Thoracic aorta (tissue), 2 donors: ENCODE data around the gene UBE2E2. TPM values are rescaled to one million over a fixed set of nuclear protein-coding genes. Genes with fewer than 3 reads are reported as not detected.

Experiments
- ATAC-seq: fragments of 150-250 bp; one replicate; pipeline ENCODE4 v1.8.0; 2017; ENCODE audit warnings: low read depth; ENCODE audit not compliant: insufficient number of reproducible peaks, low FRiP score
- DNase-seq: peaks from one replicate; pipeline ENCODE4 v3.0.0-alpha.2; 2020; ENCODE audit warnings: low spot score
- H3K27ac ChIP-seq, 2 donors: fragments of 200-600 bp; sonication (generic); 1 replicate in 1 of 2; 2 replicates in 1 of 2; pipeline ENCODE4 v1.5.1; 2016; ENCODE audit warnings: mild to moderate bottlenecking in 2 of 2, moderate library complexity in 2 of 2
- H3K27me3 ChIP-seq: fragments of 200-600 bp; sonication (generic); replicated peaks from 2 replicates; pipeline ENCODE4 v1.6.0; 2016; ENCODE audit warnings: mild to moderate bottlenecking; ENCODE audit not compliant: insufficient read depth
- H3K36me3 ChIP-seq: fragments of 200-600 bp; sonication (generic); one replicate; pipeline ENCODE4 v1.5.1; 2016
- H3K4me1 ChIP-seq, 2 donors: fragments of 200-600 bp; sonication (generic); 1 replicate in 1 of 2; 2 replicates in 1 of 2; pipeline versions ENCODE4 v1.5.1 to v1.6.0; 2016; ENCODE audit warnings: low read depth in 2 of 2, mild to moderate bottlenecking in 1 of 2; ENCODE audit not compliant: control insufficient read depth in 1 of 2
- H3K4me3 ChIP-seq: fragments of 200-600 bp; sonication (generic); 2 replicates; pipeline ENCODE4 v1.5.1; 2016; ENCODE audit warnings: mild to moderate bottlenecking
- H3K9me3 ChIP-seq: fragments of 200-600 bp; sonication (generic); 2 replicates; pipeline ENCODE4 v1.5.1; 2016
- CTCF ChIP-seq: fragments of 200-600 bp; sonication (generic); IDR thresholded peaks from one replicate; pipeline ENCODE4 v1.5.1; 2019; ENCODE audit warnings: antibody characterized with exemption
- total RNA-seq, 2 donors: library from RNA; depleted of rRNA; stranded (reverse); fragments of >200 nt; gene quantifications; one replicate each; pipeline versions ENCODE4 v1.1.0 to v1.2.3, GENCODE V29; 2016

UBE2E2 gene
- 10 to 100 TPM; 30.3 to 44.0 TPM for total RNA-seq

- ATAC-seq (peak; percentile 81), DNase-seq (peak; percentile 13)
- H3K4me1 ChIP-seq, result peaks cover 7 to 15% of the 10 kb centered on the region in 2 donors
- H3K4me3 ChIP-seq, result peak within 1 kb of the TSS; percentile 88
- H3K36me3 ChIP-seq, result no peaks in the 10 kb centered on the region
- no peak for TF ChIP-seq CTCF
- H3K27ac ChIP-seq, result peak within 1 kb of the TSS; percentile 70 to 73
- H3K9me3 ChIP-seq, result no peaks in the 10 kb centered on the region
- no peaks in the 10 kb centered on the region for H3K27me3 ChIP-seq
Observed at GRCh38 chr3:23202921-23203707, at the start of gene UBE2E2. TSS of gene UBE2E2 (plus strand) at chr3:23203327.

GRCh38 chr3:23153436-23153835, 49.7 kb upstream of the UBE2E2 start:
- no peaks in the 10 kb centered on the region for H3K4me1 ChIP-seq
- no peak for TF ChIP-seq CTCF
- no peak overlapping the region for H3K4me3 ChIP-seq
- H3K27me3 ChIP-seq, result no peaks in the 10 kb centered on the region
- DNase-seq, result no peak
- no peaks in the 10 kb centered on the region for H3K9me3 ChIP-seq
- H3K36me3 ChIP-seq, result no peaks in the 10 kb centered on the region
- H3K27ac ChIP-seq, result no peak overlapping the region
- no peak for ATAC-seq

GRCh38 chr3:23157331-23157730, 45.8 kb upstream of the UBE2E2 start:
- H3K4me1 ChIP-seq, result peaks cover 5 to 8% of the 10 kb centered on the region in 2 donors

GRCh38 chr3:23159929-23160328, 43.2 kb upstream of the UBE2E2 start:
- Histone ChIP-seq H3K27ac (no peak overlapping the region), H3K4me1 (peaks cover 5 to 8% of the 10 kb centered on the region in 2 donors), H3K4me3 (no peak overlapping the region), H3K27me3 (no peaks in the 10 kb centered on the region), H3K36me3 (no peaks in the 10 kb centered on the region), H3K9me3 (no peaks in the 10 kb centered on the region)
- no peak for DNase-seq
- peak; percentile 86 for ATAC-seq
- TF ChIP-seq CTCF, result no peak

More at GRCh38 chr3:23157331-23157730, 45.8 kb upstream of the UBE2E2 start:
- no peak for TF ChIP-seq CTCF
- H3K4me3 ChIP-seq, result no peak overlapping the region
- no peaks in the 10 kb centered on the region for H3K9me3 ChIP-seq
- no peak overlapping the region for H3K27ac ChIP-seq
- no peak for ATAC-seq
- no peaks in the 10 kb centered on the region for H3K36me3 ChIP-seq
- H3K27me3 ChIP-seq, result no peaks in the 10 kb centered on the region
- DNase-seq, result no peak

GRCh38 chr3:23161308-23161707, 41.8 kb upstream of the UBE2E2 start:
- H3K4me3 ChIP-seq, result no peak overlapping the region

More at GRCh38 chr3:23161308-23161707, 41.8 kb upstream of the UBE2E2 start:
- peaks cover 5 to 8% of the 10 kb centered on the region in 2 donors for H3K4me1 ChIP-seq
- H3K27me3 ChIP-seq, result no peaks in the 10 kb centered on the region
- no peaks in the 10 kb centered on the region for H3K36me3 ChIP-seq
- TF ChIP-seq CTCF, result no peak
- DNase-seq (no peak), ATAC-seq (no peak)
- no peaks in the 10 kb centered on the region for H3K9me3 ChIP-seq
- H3K27ac ChIP-seq, result no peak overlapping the region
